ENCODE results near the gene LDLRAD4.

The LDLRAD4 gene

DNA sequence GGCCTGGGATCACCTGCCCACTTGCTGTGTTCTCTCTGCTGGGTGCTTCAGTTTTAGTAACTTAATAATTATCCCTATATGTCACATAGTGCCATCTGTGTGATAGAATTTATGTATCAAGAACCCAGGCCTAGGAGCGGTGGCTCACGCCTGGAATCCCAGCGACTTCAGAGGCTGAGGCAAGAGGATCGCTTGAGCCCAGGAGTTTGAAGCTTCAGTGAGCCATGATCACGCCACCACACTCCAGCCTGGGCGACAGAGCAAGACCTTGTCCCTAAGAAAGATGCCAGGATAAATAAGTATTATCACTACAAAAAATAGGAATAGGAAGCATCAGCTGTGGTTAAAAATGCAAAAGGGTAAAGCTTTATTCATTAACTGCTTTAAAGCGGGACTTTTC lies 267.0 kb downstream of the LDLRAD4 start:
- no peak for TF ChIP-seq ZBTB7A (IDR thresholded peaks at IDR 0.05; ENCODE audit: low read depth)
- no peak for TF ChIP-seq MAX (IDR thresholded peaks at IDR 0.05)
- no peak for TF ChIP-seq EP300 (IDR thresholded peaks at IDR 0.05; ENCODE audit: borderline replicate concordance)
- TF ChIP-seq NFIC (IDR thresholded peaks at IDR 0.05), result no peak
- no peak for TF ChIP-seq REST (IDR thresholded peaks at IDR 0.05; ENCODE audit: low read depth)
- TF ChIP-seq TAF1 (IDR thresholded peaks at IDR 0.05; ENCODE audit: low read depth), result no peak
- no peak for TF ChIP-seq CEBPB (IDR thresholded peaks at IDR 0.05)
- TF ChIP-seq, protein P1, sequence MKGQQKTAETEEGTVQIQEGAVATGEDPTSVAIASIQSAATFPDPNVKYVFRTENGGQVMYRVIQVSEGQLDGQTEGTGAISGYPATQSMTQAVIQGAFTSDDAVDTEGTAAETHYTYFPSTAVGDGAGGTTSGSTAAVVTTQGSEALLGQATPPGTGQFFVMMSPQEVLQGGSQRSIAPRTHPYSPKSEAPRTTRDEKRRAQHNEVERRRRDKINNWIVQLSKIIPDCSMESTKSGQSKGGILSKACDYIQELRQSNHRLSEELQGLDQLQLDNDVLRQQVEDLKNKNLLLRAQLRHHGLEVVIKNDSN (IDR thresholded peaks at IDR 0.05), result no peak
- no peak for TF ChIP-seq TEAD4 (IDR thresholded peaks at IDR 0.05)
- TF ChIP-seq YY1 (IDR thresholded peaks at IDR 0.05; ENCODE audit: low read depth), result no peak
- no peak for TF ChIP-seq TCF12 (IDR thresholded peaks at IDR 0.05; ENCODE audit: low read depth)
- no peak for TF ChIP-seq EGR1 (IDR thresholded peaks at IDR 0.05)
- TF ChIP-seq RAD21 (IDR thresholded peaks at IDR 0.05; ENCODE audit: low read depth), result no peak
- TF ChIP-seq CREB1 (IDR thresholded peaks at IDR 0.05; ENCODE audit: low read depth), result no peak
- TF ChIP-seq FOXM1 (IDR thresholded peaks at IDR 0.05; ENCODE audit: borderline replicate concordance, low read depth), result no peak

DNA sequence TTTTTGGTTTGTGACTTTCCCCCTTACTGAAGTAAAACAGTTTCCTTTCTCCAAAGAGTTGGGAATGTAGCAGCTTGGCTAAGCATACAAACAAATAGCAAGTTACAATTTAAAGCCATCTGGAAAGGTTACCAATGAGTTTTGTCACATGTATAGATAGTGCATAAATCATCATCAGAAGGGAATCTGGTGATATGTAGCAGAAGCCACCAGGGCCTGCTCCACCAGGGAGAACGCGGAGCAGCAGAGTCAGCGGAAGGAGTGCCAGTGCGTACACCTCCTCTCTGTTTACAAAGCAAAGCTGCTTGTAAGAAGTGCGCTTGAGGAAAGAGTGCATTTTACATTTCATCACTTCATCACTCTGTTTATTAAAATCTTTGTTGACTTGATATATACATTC lies 267.7 kb downstream of the LDLRAD4 start:
- TF ChIP-seq NFIC (IDR thresholded peaks at IDR 0.05), result no peak

- no peak for TF ChIP-seq FOXM1 (IDR thresholded peaks at IDR 0.05; ENCODE audit: borderline replicate concordance, low read depth)
Observed at GRCh38 chr18:13486686-13487085, 268.1 kb downstream of the LDLRAD4 start.

- no peak for TF ChIP-seq CEBPB (IDR thresholded peaks at IDR 0.05)
- no peak for TF ChIP-seq CREB1 (IDR thresholded peaks at IDR 0.05; ENCODE audit: low read depth)
- no peak for TF ChIP-seq YY1 (IDR thresholded peaks at IDR 0.05; ENCODE audit: low read depth)
- no peak for TF ChIP-seq MAX (IDR thresholded peaks at IDR 0.05)
- TF ChIP-seq EGR1 (IDR thresholded peaks at IDR 0.05), result no peak
- TF ChIP-seq, protein P1 (IDR thresholded peaks at IDR 0.05), result no peak
- no peak for TF ChIP-seq TCF12 (IDR thresholded peaks at IDR 0.05; ENCODE audit: low read depth)
- TF ChIP-seq REST (IDR thresholded peaks at IDR 0.05; ENCODE audit: low read depth), result no peak
- TF ChIP-seq RAD21 (IDR thresholded peaks at IDR 0.05; ENCODE audit: low read depth), result no peak
- no peak for TF ChIP-seq TAF1 (IDR thresholded peaks at IDR 0.05; ENCODE audit: low read depth)
- no peak for TF ChIP-seq ZBTB7A (IDR thresholded peaks at IDR 0.05; ENCODE audit: low read depth)
- no peak for TF ChIP-seq NFIC (IDR thresholded peaks at IDR 0.05)
- TF ChIP-seq FOXM1 (IDR thresholded peaks at IDR 0.05; ENCODE audit: borderline replicate concordance, low read depth), result no peak
- TF ChIP-seq TEAD4 (IDR thresholded peaks at IDR 0.05), result no peak
- no peak for TF ChIP-seq EP300 (IDR thresholded peaks at IDR 0.05; ENCODE audit: borderline replicate concordance)
Observed at GRCh38 chr18:13487237-13487636, 268.7 kb downstream of the LDLRAD4 start.

DNA sequence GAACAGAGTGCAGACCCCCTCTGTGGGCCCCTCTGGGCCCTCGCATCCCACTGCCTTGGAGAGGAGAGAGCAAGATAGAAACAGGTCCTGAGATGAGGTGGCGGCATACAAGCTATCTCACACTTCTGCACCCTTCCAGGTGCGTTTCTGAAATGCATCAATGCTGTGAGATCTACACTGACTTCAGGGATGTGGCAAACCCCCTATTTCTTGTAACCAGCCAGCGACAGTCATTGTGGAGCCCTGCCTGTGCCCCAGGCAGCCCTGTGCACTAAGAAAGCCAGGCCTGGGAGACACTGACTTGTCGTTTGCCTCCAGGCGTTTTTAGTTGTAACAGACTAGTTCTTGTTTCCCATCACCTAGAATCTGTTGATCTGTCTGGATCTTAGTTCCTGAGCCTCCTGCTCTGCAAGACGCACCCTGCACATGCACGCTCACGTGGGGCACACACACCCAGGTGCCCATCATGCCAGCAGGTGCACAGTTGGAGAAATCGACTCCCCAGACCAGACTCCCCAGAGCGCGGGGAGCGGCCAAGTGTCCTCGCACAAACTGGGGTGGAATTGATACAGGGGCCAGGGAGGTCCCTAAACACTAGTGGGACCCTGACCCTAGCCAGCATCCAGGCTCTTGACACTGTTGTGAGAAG lies 269.8 kb downstream of the LDLRAD4 start:
- no peak for TF ChIP-seq EGR1 (IDR thresholded peaks at IDR 0.05)
- TF ChIP-seq FOXM1 (IDR thresholded peaks at IDR 0.05; ENCODE audit: borderline replicate concordance, low read depth), result no peak
- TF ChIP-seq, protein P1 (IDR thresholded peaks at IDR 0.05), result no peak
- TF ChIP-seq TCF12 (IDR thresholded peaks at IDR 0.05; ENCODE audit: low read depth), result no peak
- no peak for TF ChIP-seq NFIC (IDR thresholded peaks at IDR 0.05)
- TF ChIP-seq RAD21 (IDR thresholded peaks at IDR 0.05; ENCODE audit: low read depth), result no peak
- no peak for TF ChIP-seq ZBTB7A (IDR thresholded peaks at IDR 0.05; ENCODE audit: low read depth)
- TF ChIP-seq EP300 (IDR thresholded peaks at IDR 0.05; ENCODE audit: borderline replicate concordance), result no peak
- no peak for TF ChIP-seq TAF1 (IDR thresholded peaks at IDR 0.05; ENCODE audit: low read depth)
- TF ChIP-seq CEBPB (IDR thresholded peaks at IDR 0.05), result no peak
- TF ChIP-seq YY1 (IDR thresholded peaks at IDR 0.05; ENCODE audit: low read depth), result no peak
- TF ChIP-seq MAX (IDR thresholded peaks at IDR 0.05), result no peak
- TF ChIP-seq CREB1 (IDR thresholded peaks at IDR 0.05; ENCODE audit: low read depth), result no peak
